Measurements from ENCODE around the gene MID1IP1. TPM values are rescaled to one million over a fixed set of nuclear protein-coding genes. Genes with fewer than 3 reads are reported as not detected.

MID1IP1 gene
- total RNA-seq, 2 donors from 2014 or later: 73.2 to 125 TPM

DNA sequence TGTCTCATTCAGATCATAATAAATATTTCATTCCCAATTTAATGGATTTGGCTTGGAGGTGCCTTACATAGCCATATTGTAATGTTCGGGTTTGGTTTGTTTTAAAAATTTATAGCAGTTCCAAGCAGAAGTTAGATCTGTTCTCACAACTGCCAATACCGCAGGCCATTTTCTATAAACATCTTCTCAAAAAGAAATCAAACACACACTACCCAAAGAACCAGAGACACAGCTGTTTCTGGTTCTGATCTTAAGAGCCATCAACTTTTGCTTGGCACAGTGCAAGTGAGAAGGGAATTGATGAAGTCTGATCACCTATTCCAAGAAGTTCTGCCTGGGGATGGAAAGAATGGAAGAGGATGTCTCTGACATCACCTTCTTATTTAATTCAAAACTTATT lies 22.9 kb downstream of the MID1IP1 start:
- no peaks in the 10 kb centered on the region for H3K27me3 Mint-ChIP-seq (ENCODE audit: insufficient read depth)
- no peak overlapping the region for H3K4me3 Mint-ChIP-seq
- no peak for DNase-seq
- H3K36me3 Mint-ChIP-seq (ENCODE audit: low read depth): no peaks in the 10 kb centered on the region
- H3K9ac ChIP-seq (ENCODE audit: extremely low read depth, low read length, poor library complexity, severe bottlenecking): no peak overlapping the region
- no peaks in the 10 kb centered on the region for H3K4me1 ChIP-seq (ENCODE audit: control insufficient read depth, insufficient read depth, low read length)
- H3K4me3 ChIP-seq (ENCODE audit: low read length): no peak overlapping the region
- no peaks in the 10 kb centered on the region for H3K27me3 ChIP-seq (ENCODE audit: control insufficient read depth, insufficient read depth, low read length, poor library complexity, severe bottlenecking)
- no peaks in the 10 kb centered on the region for H3K9me3 ChIP-seq (ENCODE audit: control insufficient read depth, low read length)
- H3K4me1 Mint-ChIP-seq: no peaks in the 10 kb centered on the region
- 88% methylated on average over 2 of the region's 2 CpGs; no CpG with 5 or more reads in 1 of the 2 experiments for WGBS, 2 experiments (ENCODE audit: insufficient coverage in 1 of 2, insufficient read length in 1 of 2)
- TF ChIP-seq, protein P1, sequence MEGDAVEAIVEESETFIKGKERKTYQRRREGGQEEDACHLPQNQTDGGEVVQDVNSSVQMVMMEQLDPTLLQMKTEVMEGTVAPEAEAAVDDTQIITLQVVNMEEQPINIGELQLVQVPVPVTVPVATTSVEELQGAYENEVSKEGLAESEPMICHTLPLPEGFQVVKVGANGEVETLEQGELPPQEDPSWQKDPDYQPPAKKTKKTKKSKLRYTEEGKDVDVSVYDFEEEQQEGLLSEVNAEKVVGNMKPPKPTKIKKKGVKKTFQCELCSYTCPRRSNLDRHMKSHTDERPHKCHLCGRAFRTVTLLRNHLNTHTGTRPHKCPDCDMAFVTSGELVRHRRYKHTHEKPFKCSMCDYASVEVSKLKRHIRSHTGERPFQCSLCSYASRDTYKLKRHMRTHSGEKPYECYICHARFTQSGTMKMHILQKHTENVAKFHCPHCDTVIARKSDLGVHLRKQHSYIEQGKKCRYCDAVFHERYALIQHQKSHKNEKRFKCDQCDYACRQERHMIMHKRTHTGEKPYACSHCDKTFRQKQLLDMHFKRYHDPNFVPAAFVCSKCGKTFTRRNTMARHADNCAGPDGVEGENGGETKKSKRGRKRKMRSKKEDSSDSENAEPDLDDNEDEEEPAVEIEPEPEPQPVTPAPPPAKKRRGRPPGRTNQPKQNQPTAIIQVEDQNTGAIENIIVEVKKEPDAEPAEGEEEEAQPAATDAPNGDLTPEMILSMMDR (conservative IDR thresholded peaks at IDR 0.05): no peak
- H3K36me3 ChIP-seq (ENCODE audit: control insufficient read depth, insufficient read depth, low read length): no peaks in the 10 kb centered on the region
- peaks cover 29% of the 10 kb centered on the region for H3K9me3 Mint-ChIP-seq
- H3K27ac Mint-ChIP-seq: no peak overlapping the region
- no peak overlapping the region for H3K27ac ChIP-seq (ENCODE audit: low read depth, low read length)

DNA sequence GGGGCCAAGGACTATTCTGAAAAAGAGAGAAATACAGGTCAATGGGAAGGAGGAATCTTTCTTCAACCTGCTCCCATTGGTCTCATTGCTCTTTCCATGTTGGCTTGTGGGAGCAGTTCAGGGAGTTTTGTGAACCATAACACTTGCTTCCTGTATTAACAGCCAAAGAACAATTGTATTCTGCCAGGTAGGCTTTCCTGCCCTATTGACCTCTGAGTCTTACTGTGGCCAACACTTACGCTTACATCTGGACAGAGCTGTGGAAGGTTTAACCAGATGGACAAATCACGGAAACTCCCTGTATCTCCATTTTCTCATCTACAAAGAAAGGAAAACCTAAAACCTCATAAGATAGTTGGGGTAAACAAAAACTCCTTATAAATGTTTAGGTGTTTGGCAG lies 30.7 kb downstream of the MID1IP1 start:
- TF ChIP-seq, protein P1 (conservative IDR thresholded peaks at IDR 0.05): no peak
- H3K27me3 ChIP-seq (ENCODE audit: control insufficient read depth, insufficient read depth, low read length, poor library complexity, severe bottlenecking): no peaks in the 10 kb centered on the region
- H3K9ac ChIP-seq (ENCODE audit: extremely low read depth, low read length, poor library complexity, severe bottlenecking): no peak overlapping the region
- no peak for DNase-seq
- Mint-ChIP-seq H3K27ac (no peak overlapping the region), H3K27me3 (ENCODE audit: insufficient read depth) (no peaks in the 10 kb centered on the region), H3K4me3 (no peak overlapping the region), H3K9me3 (peaks cover 30% of the 10 kb centered on the region), H3K4me1 (no peaks in the 10 kb centered on the region), H3K36me3 (ENCODE audit: low read depth) (no peaks in the 10 kb centered on the region)
- H3K36me3 ChIP-seq (ENCODE audit: control insufficient read depth, insufficient read depth, low read length): no peaks in the 10 kb centered on the region
- no peak overlapping the region for H3K4me3 ChIP-seq (ENCODE audit: low read length)
- no peaks in the 10 kb centered on the region for H3K9me3 ChIP-seq (ENCODE audit: control insufficient read depth, low read length)
- no peaks in the 10 kb centered on the region for H3K4me1 ChIP-seq (ENCODE audit: control insufficient read depth, insufficient read depth, low read length)
- H3K27ac ChIP-seq (ENCODE audit: low read depth, low read length): no peak overlapping the region
- WGBS, 2 experiments (ENCODE audit: insufficient coverage in 1 of 2, insufficient read length in 1 of 2): 100% methylated on average over 1 of the region's 2 CpGs; no CpG with 5 or more reads in 1 of the 2 experiments

DNA sequence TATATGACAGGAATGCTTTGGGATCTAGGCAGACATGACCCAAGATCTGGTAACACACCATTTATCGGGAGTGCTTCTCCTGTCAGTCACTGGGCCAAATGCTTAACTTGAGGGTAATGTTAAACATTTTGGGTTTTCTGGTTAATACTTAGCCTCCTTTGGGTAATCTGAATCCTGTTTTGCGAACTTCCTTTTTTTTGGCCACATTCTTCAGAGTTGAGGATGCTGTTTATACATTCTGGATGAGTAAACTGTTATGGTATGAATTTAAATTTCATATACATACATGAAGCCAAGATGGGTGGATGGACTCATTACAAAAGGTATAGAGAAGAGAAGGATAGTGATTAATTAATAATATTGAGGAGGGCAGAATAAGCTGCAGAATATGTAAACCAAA lies 36.1 kb downstream of the MID1IP1 start:
- no peaks in the 10 kb centered on the region for H3K27me3 Mint-ChIP-seq (ENCODE audit: insufficient read depth)
- peaks cover 15% of the 10 kb centered on the region for H3K4me1 Mint-ChIP-seq
- no peaks in the 10 kb centered on the region for H3K36me3 Mint-ChIP-seq (ENCODE audit: low read depth)
- H3K4me3 ChIP-seq (ENCODE audit: low read length): no peak overlapping the region
- 93% methylated on average over 2 of the region's 2 CpGs; no CpG with 5 or more reads in 1 of the 2 experiments for WGBS, 2 experiments (ENCODE audit: insufficient coverage in 1 of 2, insufficient read length in 1 of 2)
- no peak overlapping the region for H3K9ac ChIP-seq (ENCODE audit: extremely low read depth, low read length, poor library complexity, severe bottlenecking)
- no peaks in the 10 kb centered on the region for H3K27me3 ChIP-seq (ENCODE audit: control insufficient read depth, insufficient read depth, low read length, poor library complexity, severe bottlenecking)
- TF ChIP-seq, protein P1 (conservative IDR thresholded peaks at IDR 0.05): no peak
- H3K9me3 Mint-ChIP-seq: peaks cover 48% of the 10 kb centered on the region
- H3K4me3 Mint-ChIP-seq: no peak overlapping the region
- no peak overlapping the region for H3K27ac ChIP-seq (ENCODE audit: low read depth, low read length)
- H3K4me1 ChIP-seq (ENCODE audit: control insufficient read depth, insufficient read depth, low read length): no peaks in the 10 kb centered on the region
- no peaks in the 10 kb centered on the region for H3K36me3 ChIP-seq (ENCODE audit: control insufficient read depth, insufficient read depth, low read length)
- H3K9me3 ChIP-seq (ENCODE audit: control insufficient read depth, low read length): no peaks in the 10 kb centered on the region
- no peak for DNase-seq
- no peak overlapping the region for H3K27ac Mint-ChIP-seq

All from endodermal cell (in vitro differentiated cells).